DOHH2 (cell line): ENCODE data around the gene GCLC.

Source experiments
- H3F3A ChIP-seq: fragments of 200-600 bp; sonication (generic), shearing (Covaris generic); 2 replicates; pipeline ENCODE4 v1.6.0; 2016; ENCODE audit warnings: antibody characterized with exemption, mild to moderate bottlenecking; ENCODE audit not compliant: control insufficient read depth, insufficient read depth
- H3K27ac ChIP-seq: fragments of 200-600 bp; sonication (generic); 2 replicates; pipeline ENCODE4 v1.5.1; 2014; ENCODE audit warnings: low read depth, mild to moderate bottlenecking, low read length, moderate library complexity
- H3K27me3 ChIP-seq: fragments of 200-600 bp; sonication (generic); 2 replicates; pipeline ENCODE4 v1.6.1; 2014; ENCODE audit warnings: mild to moderate bottlenecking, low read length, mixed read lengths; ENCODE audit not compliant: control insufficient read depth
- H3K36me3 ChIP-seq: fragments of 200-600 bp; sonication (generic); 2 replicates; pipeline ENCODE4 v1.6.1; 2014; ENCODE audit warnings: mild to moderate bottlenecking, low read length, moderate library complexity, mixed read lengths; ENCODE audit not compliant: control insufficient read depth
- H3K4me1 ChIP-seq: fragments of 200-600 bp; sonication (generic); 2 replicates; pipeline ENCODE4 v1.6.1; 2014; ENCODE audit warnings: mild to moderate bottlenecking, low read length, mixed read lengths; ENCODE audit not compliant: control insufficient read depth
- H3K4me2 ChIP-seq: fragments of 200-600 bp; sonication (generic); 2 replicates; pipeline ENCODE4 v1.6.0; 2014; ENCODE audit warnings: mild to moderate bottlenecking, low read length, moderate library complexity
- H3K4me3 ChIP-seq: fragments of 200-600 bp; sonication (generic); 2 replicates; pipeline ENCODE4 v1.5.1; 2014; ENCODE audit warnings: mild to moderate bottlenecking, low read length, mixed read lengths
- H3K79me2 ChIP-seq: fragments of 200-600 bp; sonication (generic); 2 replicates; pipeline ENCODE4 v1.6.1; 2014; ENCODE audit warnings: mild to moderate bottlenecking, low read length, mixed read lengths; ENCODE audit not compliant: control insufficient read depth
- H3K9me2 ChIP-seq: fragments of 200-600 bp; sonication (generic); replicated peaks from 2 replicates; pipeline ENCODE4 v1.6.1; 2014; ENCODE audit warnings: mild to moderate bottlenecking, low read length, mixed read lengths; ENCODE audit not compliant: control insufficient read depth
- H3K9me3 ChIP-seq: fragments of 200-600 bp; sonication (generic); 2 replicates; pipeline ENCODE4 v1.6.1; 2014; ENCODE audit warnings: antibody characterized with exemption, low read length, mixed read lengths; ENCODE audit not compliant: control insufficient read depth, insufficient read depth
- H4K20me1 ChIP-seq: fragments of 200-600 bp; sonication (generic); 2 replicates; pipeline ENCODE4 v1.6.0; 2014; ENCODE audit warnings: low read depth, mild to moderate bottlenecking, antibody characterized with exemption, low read length, moderate library complexity; ENCODE audit not compliant: control insufficient read depth, insufficient read depth
- EZH2phosphoT487 ChIP-seq: fragments of 200-600 bp; sonication (generic); IDR thresholded peaks from 2 replicates; pipeline ENCODE4 v1.6.1; 2017; ENCODE audit warnings: borderline replicate concordance, mild to moderate bottlenecking, antibody characterized with exemption, low read length, moderate library complexity, mixed read lengths
- TF ChIP-seq, protein P1 (sequence below): fragments of 200-600 bp; sonication (generic); IDR thresholded peaks from one replicate; pipeline ENCODE4 v1.5.1; 2014; ENCODE audit warnings: antibody characterized with exemption, mild to moderate bottlenecking, low read depth, low read length; ENCODE audit not compliant: poor library complexity, severe bottlenecking

Gene GCLC

DNA sequence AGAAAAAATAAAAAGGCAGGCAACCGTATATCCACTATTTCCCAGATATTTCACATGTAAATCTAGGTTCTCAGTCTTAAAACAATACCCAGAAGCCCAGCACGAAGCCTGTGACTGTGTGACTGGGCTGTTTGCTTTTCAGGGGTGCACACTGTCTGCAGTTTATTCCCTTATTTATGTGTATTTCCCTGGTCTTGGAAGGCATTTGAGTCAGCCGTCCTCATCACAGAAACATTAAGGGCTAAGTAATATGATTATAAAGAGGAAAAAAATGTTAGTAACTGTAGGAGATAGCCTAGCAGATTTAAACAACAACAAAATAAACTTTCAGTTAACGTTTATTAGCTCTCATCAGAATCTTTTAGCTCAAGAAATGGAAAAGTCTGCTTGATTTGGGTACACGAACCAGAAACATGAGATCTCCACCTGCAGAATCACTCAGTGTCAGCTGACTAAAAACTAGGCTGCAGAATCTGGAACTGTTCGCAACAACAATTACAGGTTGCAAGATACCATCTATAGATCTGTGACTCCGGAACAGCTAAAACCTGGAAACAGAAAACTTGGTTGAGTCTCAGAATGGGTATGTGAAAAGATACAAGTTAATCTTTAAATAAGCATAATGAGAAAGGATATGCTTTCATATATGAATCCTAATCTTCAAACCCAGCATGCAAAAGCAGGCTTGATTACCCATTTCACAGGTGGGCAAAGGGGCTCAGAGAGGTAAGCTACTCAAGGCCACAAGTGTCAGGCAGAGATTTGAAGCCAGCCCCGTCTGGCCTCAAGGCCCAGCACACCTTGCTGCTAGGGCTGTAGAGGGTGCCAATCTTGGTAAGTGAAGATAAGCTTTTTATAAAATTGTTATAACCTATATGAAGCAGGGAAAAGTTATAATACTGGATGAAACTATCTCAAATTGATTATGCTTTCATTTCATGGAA is 21.1 kb downstream of the GCLC start:
- Histone ChIP-seq H3K4me3 (no peak overlapping the region), H3K4me2 (no peak overlapping the region), H3K79me2 (peaks cover 8% of the 10 kb centered on the region; the same call in 1 of the 2 replicates), H3K9me2 (no peaks in the 10 kb centered on the region), H4K20me1 (peaks cover 2% of the 10 kb centered on the region; the same call in 1 of the 2 replicates), H3F3A (no peaks in the 10 kb centered on the region), H3K9me3 (no peaks in the 10 kb centered on the region), H3K36me3 (peaks cover 5% of the 10 kb centered on the region; the same call in 1 of the 2 replicates), H3K27me3 (no peaks in the 10 kb centered on the region), H3K27ac (no peak overlapping the region), H3K4me1 (no peaks in the 10 kb centered on the region)
- TF ChIP-seq, protein P1, sequence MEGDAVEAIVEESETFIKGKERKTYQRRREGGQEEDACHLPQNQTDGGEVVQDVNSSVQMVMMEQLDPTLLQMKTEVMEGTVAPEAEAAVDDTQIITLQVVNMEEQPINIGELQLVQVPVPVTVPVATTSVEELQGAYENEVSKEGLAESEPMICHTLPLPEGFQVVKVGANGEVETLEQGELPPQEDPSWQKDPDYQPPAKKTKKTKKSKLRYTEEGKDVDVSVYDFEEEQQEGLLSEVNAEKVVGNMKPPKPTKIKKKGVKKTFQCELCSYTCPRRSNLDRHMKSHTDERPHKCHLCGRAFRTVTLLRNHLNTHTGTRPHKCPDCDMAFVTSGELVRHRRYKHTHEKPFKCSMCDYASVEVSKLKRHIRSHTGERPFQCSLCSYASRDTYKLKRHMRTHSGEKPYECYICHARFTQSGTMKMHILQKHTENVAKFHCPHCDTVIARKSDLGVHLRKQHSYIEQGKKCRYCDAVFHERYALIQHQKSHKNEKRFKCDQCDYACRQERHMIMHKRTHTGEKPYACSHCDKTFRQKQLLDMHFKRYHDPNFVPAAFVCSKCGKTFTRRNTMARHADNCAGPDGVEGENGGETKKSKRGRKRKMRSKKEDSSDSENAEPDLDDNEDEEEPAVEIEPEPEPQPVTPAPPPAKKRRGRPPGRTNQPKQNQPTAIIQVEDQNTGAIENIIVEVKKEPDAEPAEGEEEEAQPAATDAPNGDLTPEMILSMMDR = no peak
- no peak for TF ChIP-seq EZH2phosphoT487

DNA sequence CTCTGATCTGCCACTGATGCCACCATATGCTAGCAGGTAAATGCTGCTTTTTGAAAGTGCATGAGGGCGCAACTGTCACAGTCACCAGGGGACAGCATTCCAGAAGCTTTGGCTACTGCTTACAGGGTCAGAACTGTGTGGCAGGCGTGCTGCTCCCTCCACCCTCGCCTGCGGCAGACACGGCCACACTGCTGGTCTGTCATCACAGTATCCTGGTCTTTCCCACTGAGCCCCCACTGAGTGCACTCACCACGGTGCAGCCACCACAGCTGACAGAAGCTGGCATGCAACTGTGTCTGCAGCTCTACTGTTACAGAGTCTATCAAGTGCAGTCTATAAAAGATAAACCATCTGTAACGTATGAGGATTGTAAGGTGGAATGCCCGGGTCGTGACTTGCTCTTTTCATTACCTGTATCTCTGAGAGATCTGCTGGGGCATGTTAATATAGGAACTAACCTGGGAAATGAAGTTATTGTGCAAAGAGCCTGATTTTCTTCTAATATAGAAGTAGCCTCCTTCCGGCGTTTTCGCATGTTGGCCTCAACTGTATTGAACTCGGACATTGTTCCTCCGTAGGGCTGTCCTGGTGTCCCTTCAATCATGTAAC is 24.5 kb downstream of the GCLC start:
- Histone ChIP-seq H3K27ac (no peak overlapping the region), H3K27me3 (no peaks in the 10 kb centered on the region), H3K79me2 (no peaks in the 10 kb centered on the region), H3K9me3 (no peaks in the 10 kb centered on the region), H3K9me2 (no peaks in the 10 kb centered on the region), H3F3A (no peaks in the 10 kb centered on the region), H3K4me1 (no peaks in the 10 kb centered on the region), H3K4me3 (no peak overlapping the region), H3K4me2 (no peak overlapping the region), H3K36me3 (peaks cover 5% of the 10 kb centered on the region; the same call in 1 of the 2 replicates), H4K20me1 (peaks cover 2% of the 10 kb centered on the region; the same call in 1 of the 2 replicates)
- TF ChIP-seq EZH2phosphoT487 = no peak
- TF ChIP-seq, protein P1 = no peak

DNA sequence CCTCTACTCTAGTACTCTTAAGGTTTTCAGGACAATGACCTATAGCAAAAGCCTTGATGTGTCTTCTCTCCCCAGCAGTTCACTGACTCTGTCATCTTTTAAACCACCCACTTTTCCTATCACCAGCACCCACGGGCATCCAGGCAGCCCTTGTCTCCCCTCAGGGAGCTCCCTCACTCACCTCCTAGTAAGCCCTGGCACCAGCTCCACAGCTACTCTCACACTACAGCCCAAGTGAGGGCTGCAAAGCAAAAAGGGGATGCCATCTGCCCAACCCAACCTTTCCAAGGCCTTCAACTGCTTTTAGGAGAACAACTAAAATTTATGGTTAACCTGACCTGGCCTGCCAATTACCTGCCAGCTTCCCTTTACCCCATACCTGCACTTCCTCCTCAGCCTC is 26.0 kb downstream of the GCLC start:
- Histone ChIP-seq H3F3A (no peaks in the 10 kb centered on the region), H3K4me3 (no peak overlapping the region), H3K4me2 (no peak overlapping the region), H3K79me2 (no peaks in the 10 kb centered on the region), H3K36me3 (peaks cover 5% of the 10 kb centered on the region; the same call in 1 of the 2 replicates), H3K9me3 (no peaks in the 10 kb centered on the region), H3K9me2 (no peaks in the 10 kb centered on the region), H3K27me3 (no peaks in the 10 kb centered on the region), H4K20me1 (no peaks in the 10 kb centered on the region; the same call in 1 of the 2 replicates), H3K27ac (no peak overlapping the region), H3K4me1 (no peaks in the 10 kb centered on the region)
- TF ChIP-seq, protein P1 = no peak
- TF ChIP-seq EZH2phosphoT487 = no peak
